Left lobe of liver (tissue), 2 donors: ENCODE measurements around the gene HOXA4. TPM values are rescaled to one million over a fixed set of nuclear protein-coding genes. Genes with fewer than 3 reads are reported as not detected.
A peak's percentile ranks its signal among the peaks of the same experiment; 100 is the strongest.

Source experiments
- ATAC-seq: fragments of 200-7000 bp; cut with Tn5 transposase; one replicate; pipeline ENCODE4 v1.9.1; 2020; ENCODE audit warnings: mild to moderate bottlenecking, moderate library complexity
- DNase-seq: peaks from one replicate; pipeline ENCODE4 v3.0.0-alpha.2; 2020; ENCODE audit warnings: low spot score
- total RNA-seq: library from RNA; stranded (reverse); gene quantifications from one replicate; pipeline ENCODE4 v1.2.1, GENCODE V29; 2021
- donor health status: DM: no; HTN: no; CAD: no; lungs with moderate emphysema.
- donor health status: DM: no; HTN: yes; CAD: no.

HOXA4 gene
- total RNA-seq, 1 donor from 2014 or later = 0.43 TPM

GRCh38 chr7:27096768-27097514 lies 33.6 kb downstream of the HOXA4 start:
- DNase-seq (no peak), ATAC-seq (peak; percentile 49)

GRCh38 chr7:27095897-27096767 lies 34.4 kb downstream of the HOXA4 start, which contains the start of gene HOXA1:
TSS of gene HOXA1 (minus strand) at chr7:27096000. CDS start at chr7:27095912, 88 bp downstream.
- DNase-seq = peak; percentile 67
- peak; percentile 75 for ATAC-seq

GRCh38 chr7:27095050-27095896 lies 35.3 kb downstream of the HOXA4 start:
- ATAC-seq (no peak), DNase-seq (no peak)

- DNase-seq (no peak), ATAC-seq (no peak)
Measured at GRCh38 chr7:27094304-27095049, 36.1 kb downstream of the HOXA4 start.

GRCh38 chr7:27093184-27093895 lies 37.2 kb downstream of the HOXA4 start:
- ATAC-seq (no peak), DNase-seq (no peak)

GRCh38 chr7:27092819-27093110 lies 37.8 kb downstream of the HOXA4 start:
- ATAC-seq (no peak), DNase-seq (no peak)

GRCh38 chr7:27091941-27092818 lies 38.4 kb downstream of the HOXA4 start:
- no peak for DNase-seq
- no peak for ATAC-seq

- ATAC-seq (no peak), DNase-seq (no peak)
Measured at GRCh38 chr7:27091105-27091504, 39.5 kb downstream of the HOXA4 start.

GRCh38 chr7:27088002-27088922 lies 42.3 kb downstream of the HOXA4 start:
- ATAC-seq = no peak
- no peak for DNase-seq

- ATAC-seq = no peak
- no peak for DNase-seq
Measured at GRCh38 chr7:27083646-27084045, 46.9 kb downstream of the HOXA4 start.

- no peak for ATAC-seq
- no peak for DNase-seq
Measured at GRCh38 chr7:27082171-27082570, 48.4 kb downstream of the HOXA4 start.

- ATAC-seq (no peak), DNase-seq (no peak)
Measured at GRCh38 chr7:27080844-27081436, 49.6 kb downstream of the HOXA4 start.

- DNase-seq = no peak
Measured at GRCh38 chr7:27079234-27079975, 51.2 kb downstream of the HOXA4 start.

GRCh38 chr7:27078616-27079233 lies 51.8 kb downstream of the HOXA4 start:
- ATAC-seq (no peak), DNase-seq (no peak)

More at GRCh38 chr7:27079234-27079975, 51.2 kb downstream of the HOXA4 start:
- no peak for ATAC-seq
